ENCODE measurements around the gene MYO1D.

The MYO1D gene

DNA sequence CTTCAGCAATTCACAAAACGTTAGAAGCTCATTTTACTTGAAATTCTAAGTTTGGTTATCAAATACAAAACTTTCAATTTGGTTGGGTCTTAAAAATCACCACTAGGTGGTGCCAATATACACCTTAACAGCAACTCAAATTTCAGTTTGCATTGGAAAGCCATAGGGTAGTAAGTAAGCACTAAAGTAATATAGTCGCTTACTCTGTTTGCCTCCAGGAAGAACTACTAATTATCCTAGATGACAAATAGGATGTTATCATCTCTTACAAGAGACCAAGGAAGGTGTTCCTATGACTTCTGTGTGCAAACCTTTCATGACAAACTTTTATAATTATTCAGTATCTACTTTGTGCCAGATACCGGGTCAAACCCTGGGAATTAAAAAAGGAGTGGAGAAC lies 93.3 kb downstream of the MYO1D start:
- FAIRE-seq (no peak), DNase-seq (ENCODE audit: insufficient read length, low spot score) (no peak)
- TF ChIP-seq, protein P1, sequence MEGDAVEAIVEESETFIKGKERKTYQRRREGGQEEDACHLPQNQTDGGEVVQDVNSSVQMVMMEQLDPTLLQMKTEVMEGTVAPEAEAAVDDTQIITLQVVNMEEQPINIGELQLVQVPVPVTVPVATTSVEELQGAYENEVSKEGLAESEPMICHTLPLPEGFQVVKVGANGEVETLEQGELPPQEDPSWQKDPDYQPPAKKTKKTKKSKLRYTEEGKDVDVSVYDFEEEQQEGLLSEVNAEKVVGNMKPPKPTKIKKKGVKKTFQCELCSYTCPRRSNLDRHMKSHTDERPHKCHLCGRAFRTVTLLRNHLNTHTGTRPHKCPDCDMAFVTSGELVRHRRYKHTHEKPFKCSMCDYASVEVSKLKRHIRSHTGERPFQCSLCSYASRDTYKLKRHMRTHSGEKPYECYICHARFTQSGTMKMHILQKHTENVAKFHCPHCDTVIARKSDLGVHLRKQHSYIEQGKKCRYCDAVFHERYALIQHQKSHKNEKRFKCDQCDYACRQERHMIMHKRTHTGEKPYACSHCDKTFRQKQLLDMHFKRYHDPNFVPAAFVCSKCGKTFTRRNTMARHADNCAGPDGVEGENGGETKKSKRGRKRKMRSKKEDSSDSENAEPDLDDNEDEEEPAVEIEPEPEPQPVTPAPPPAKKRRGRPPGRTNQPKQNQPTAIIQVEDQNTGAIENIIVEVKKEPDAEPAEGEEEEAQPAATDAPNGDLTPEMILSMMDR (IDR thresholded peaks at IDR 0.05; ENCODE audit: insufficient read depth, missing control alignments), result peak; percentile 92

DNA sequence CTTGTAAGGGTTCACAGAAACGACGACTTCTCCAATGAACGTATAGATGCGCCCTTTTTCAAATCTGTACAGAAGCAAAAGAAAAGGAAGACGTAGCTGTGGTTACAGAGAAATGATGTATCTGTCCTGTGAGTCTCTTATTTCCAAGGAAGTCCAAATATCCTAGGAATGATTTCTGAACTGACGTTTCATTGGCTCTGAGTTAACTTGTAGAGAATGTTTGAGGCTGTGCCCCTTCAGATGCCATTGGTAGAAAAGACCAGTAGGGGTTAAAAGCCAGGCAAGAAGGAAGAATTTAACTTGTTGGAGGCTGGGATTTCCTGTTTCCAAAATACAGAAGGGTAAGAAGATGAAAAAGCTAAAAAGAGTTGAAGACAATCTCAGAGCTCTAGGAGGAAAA lies 96.2 kb downstream of the MYO1D start:
- TF ChIP-seq, protein P1 (IDR thresholded peaks at IDR 0.05; ENCODE audit: insufficient read depth, missing control alignments), result no peak
- DNase-seq (ENCODE audit: insufficient read length, low spot score) (no peak), FAIRE-seq (no peak)

DNA sequence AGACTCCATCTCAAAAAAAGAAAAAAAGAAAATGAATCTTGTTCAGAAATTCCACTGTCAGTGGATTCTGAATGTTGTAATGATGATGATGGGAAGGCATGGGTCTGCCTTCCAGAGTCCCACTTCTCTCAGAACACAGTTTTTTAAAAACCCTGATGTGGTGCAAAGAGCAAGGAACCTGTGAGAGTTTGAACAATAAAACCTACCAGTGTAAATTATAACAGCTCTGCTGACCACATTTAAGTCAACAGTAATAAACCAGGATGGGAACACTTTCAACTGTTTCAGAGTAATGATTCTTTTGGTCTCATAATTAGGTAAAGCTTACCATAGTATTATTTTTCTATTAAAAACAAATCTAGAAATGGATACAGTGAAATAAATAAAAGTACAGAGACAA lies 99.0 kb downstream of the MYO1D start:
- FAIRE-seq (no peak), DNase-seq (ENCODE audit: insufficient read length, low spot score) (no peak)
- TF ChIP-seq, protein P1 (IDR thresholded peaks at IDR 0.05; ENCODE audit: insufficient read depth, missing control alignments), result no peak

DNA sequence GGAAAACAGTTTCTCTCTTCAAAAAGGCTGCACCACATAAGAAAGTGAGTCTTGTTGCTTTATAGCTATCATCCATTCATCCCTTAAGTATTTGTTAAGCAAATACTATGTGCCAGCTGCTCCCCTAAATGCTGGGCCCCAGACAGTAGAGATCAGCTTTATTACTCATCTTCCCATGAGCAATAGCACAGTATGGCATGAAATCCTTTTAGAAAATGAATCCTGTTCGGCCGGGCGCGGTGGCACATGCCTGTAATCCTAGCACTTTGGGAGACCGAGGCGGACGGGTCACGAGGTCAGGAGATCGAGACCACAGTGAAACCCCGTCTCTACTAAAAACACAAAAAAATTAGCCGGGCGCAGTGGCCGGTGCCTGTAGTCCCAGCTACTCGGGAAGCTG lies 99.5 kb downstream of the MYO1D start:
- TF ChIP-seq, protein P1 (IDR thresholded peaks at IDR 0.05; ENCODE audit: insufficient read depth, missing control alignments), result no peak
- FAIRE-seq (no peak), DNase-seq (ENCODE audit: insufficient read length, low spot score) (no peak)

DNA sequence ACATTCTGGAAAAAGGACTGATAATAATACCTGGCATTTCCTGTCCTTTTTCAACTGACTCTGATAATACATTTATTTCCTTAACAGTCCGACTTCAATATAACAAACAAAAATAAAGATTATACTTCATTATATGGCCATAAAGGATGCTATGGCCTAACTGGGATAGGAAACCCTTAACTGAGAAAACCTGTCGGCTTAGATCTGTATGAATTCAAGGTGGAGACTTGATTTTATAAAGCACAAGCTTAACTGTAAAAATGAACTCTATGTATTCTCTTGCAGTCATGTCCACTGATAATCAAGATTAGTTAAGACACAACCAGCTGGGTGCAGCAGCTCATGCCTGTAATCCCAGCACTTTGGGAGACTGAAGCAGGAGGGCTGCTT lies 102.2 kb downstream of the MYO1D start:
- FAIRE-seq (no peak), DNase-seq (ENCODE audit: insufficient read length, low spot score) (no peak)

DNA sequence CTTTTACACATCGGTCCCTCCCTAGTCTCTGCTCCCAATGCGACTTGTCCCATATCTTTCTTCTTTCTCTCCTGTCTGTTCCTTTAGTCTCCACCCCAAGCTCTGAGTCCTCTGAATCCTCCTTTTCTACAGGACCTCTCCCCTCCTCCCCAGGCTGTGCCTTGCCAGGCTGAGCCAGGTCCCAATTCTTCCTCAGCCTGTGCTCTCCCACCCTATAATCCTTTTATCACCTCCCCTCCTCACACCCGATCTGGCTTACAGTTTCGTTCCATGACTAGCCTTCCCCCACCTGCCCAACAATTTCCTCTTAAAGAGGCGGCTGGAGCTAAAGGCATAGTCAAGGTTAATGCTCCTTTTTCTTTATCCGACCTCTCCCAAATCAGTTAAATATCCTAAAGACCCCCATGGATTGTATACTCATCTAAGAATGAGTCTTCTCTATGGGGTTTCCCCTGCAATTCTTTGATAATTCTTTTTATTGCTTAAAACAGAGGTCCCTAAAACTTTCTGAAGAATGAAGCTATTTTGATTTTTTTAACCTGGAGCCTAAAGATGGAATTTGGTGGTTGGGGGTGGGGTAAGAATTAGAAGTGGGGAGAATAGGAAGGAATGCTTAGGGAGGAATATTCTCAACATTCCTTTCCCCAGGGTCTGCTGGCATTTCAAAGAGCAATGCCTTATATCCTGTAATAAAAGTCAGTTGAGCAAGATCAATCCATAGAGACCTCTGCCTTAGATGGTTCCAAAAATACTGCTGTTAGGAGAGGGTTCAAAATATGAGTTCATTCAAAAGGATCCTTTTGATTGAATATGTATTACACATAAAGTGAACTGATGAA lies 102.8 kb downstream of the MYO1D start:
- no peak for DNase-seq (ENCODE audit: insufficient read length, low spot score)
- FAIRE-seq, result no peak
- TF ChIP-seq, protein P1 (IDR thresholded peaks at IDR 0.05; ENCODE audit: insufficient read depth, missing control alignments), result no peak

More for the DNA sequence above, 102.2 kb downstream of the MYO1D start:
- TF ChIP-seq, protein P1 (IDR thresholded peaks at IDR 0.05; ENCODE audit: insufficient read depth, missing control alignments), result no peak

DNA sequence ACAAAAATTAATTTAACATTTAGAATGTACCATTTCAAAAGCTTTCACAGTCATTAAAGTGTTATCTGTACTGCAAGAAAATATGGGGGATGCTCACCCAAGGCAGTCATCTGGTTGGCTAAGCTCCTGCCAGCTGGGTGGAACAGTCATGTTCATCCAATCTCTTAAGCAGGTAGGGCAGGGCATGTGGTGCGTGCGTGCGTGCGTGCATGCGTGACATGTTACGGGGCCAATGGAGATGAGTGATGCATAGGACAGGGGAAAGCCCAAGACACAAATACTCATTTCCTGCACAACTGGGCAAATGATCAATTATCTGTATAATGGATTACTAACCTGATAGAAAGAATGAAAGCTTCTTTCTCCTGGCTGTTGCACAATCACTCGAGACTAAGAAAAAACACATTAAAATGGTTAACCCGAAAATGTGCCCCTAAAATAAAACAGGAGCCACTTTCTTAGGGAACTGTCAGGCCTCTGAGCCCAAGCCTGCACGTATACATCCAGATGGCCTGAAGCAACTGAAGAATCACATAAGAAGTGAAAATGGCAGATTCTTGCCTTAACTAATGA lies 104.4 kb downstream of the MYO1D start:
- TF ChIP-seq, protein P1 (IDR thresholded peaks at IDR 0.05; ENCODE audit: insufficient read depth, missing control alignments), result no peak
- FAIRE-seq (no peak), DNase-seq (ENCODE audit: insufficient read length, low spot score) (no peak)

Measured in D721Med (cell line).